ENCODE results near the gene CNTNAP4.

DNA sequence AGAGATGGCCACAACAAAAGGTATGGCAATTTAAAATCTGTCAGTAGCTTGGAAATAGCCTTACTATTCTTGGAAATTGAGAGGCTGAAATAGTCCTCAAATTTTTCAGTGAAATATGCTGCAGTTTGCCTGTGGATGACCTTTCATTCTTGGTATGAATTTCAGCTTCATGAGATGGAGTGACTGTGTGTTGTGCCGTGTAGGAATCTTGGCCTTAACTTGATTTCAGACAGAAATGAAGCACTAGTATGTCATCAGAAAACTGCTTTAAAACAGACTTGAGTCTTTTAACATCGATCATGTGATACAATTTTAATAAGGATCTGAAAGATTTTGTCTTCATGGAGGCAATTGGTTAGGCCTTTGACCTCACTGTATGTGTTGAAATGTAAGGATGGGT is 247.2 kb downstream of the CNTNAP4 start:
- TF ChIP-seq RAD21 (IDR thresholded peaks at IDR 0.05) (no peak), RXRA (IDR thresholded peaks at IDR 0.05) (no peak), TAF1 (conservative IDR thresholded peaks at IDR 0.05) (no peak)
- TF ChIP-seq, protein P1, sequence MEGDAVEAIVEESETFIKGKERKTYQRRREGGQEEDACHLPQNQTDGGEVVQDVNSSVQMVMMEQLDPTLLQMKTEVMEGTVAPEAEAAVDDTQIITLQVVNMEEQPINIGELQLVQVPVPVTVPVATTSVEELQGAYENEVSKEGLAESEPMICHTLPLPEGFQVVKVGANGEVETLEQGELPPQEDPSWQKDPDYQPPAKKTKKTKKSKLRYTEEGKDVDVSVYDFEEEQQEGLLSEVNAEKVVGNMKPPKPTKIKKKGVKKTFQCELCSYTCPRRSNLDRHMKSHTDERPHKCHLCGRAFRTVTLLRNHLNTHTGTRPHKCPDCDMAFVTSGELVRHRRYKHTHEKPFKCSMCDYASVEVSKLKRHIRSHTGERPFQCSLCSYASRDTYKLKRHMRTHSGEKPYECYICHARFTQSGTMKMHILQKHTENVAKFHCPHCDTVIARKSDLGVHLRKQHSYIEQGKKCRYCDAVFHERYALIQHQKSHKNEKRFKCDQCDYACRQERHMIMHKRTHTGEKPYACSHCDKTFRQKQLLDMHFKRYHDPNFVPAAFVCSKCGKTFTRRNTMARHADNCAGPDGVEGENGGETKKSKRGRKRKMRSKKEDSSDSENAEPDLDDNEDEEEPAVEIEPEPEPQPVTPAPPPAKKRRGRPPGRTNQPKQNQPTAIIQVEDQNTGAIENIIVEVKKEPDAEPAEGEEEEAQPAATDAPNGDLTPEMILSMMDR (IDR thresholded peaks at IDR 0.05; ENCODE audit: low read depth, low read length, missing input control): no peak

Data from liver (tissue), 3 donors.